NCI-H2196 (cell line): ENCODE data around the gene DOCK9.

ENCODE experiments used
- DNase-seq: peaks from one replicate; lab custom pipeline; 2025; ENCODE audit not compliant: unreplicated experiment; lab: John Stamatoyannopoulos, UW

DOCK9 gene

GRCh38 chr13:98976338-98976737 lies 1.5 kb downstream of the DOCK9 start:
- DNase-seq = no peak

GRCh38 chr13:98975822-98976261 lies 2.0 kb downstream of the DOCK9 start:
- no peak for DNase-seq

- no peak for DNase-seq
Observed at GRCh38 chr13:98974053-98974452, 3.8 kb downstream of the DOCK9 start.

GRCh38 chr13:98972627-98973026 lies 5.2 kb downstream of the DOCK9 start:
- DNase-seq = no peak

- no peak for DNase-seq
Observed at GRCh38 chr13:98972059-98972458, 5.8 kb downstream of the DOCK9 start.

- no peak for DNase-seq
Observed at GRCh38 chr13:98970330-98970729, 7.5 kb downstream of the DOCK9 start.

- DNase-seq = no peak
Observed at GRCh38 chr13:98967491-98967890, 10.4 kb downstream of the DOCK9 start.

GRCh38 chr13:98966019-98966418 lies 11.8 kb downstream of the DOCK9 start:
- no peak for DNase-seq

GRCh38 chr13:98965325-98965724 lies 12.5 kb downstream of the DOCK9 start:
- DNase-seq = no peak

GRCh38 chr13:98963917-98964316 lies 13.9 kb downstream of the DOCK9 start:
- DNase-seq = no peak

- no peak for DNase-seq
Observed at GRCh38 chr13:98962901-98963590, 14.8 kb downstream of the DOCK9 start.

- DNase-seq = no peak
Observed at GRCh38 chr13:98961503-98962105, 16.3 kb downstream of the DOCK9 start.

- DNase-seq = no peak
Observed at GRCh38 chr13:98960606-98961502, 17.0 kb downstream of the DOCK9 start.

- DNase-seq = no peak
Observed at GRCh38 chr13:98959786-98960605, 17.9 kb downstream of the DOCK9 start.

- DNase-seq = no peak
Observed at GRCh38 chr13:98959291-98959690, 18.6 kb downstream of the DOCK9 start.

GRCh38 chr13:98958443-98958794 lies 19.4 kb downstream of the DOCK9 start:
- no peak for DNase-seq

- DNase-seq = no peak
Observed at GRCh38 chr13:98957731-98958442, 20.0 kb downstream of the DOCK9 start.

- DNase-seq = no peak
Observed at GRCh38 chr13:98955336-98955735, 22.5 kb downstream of the DOCK9 start.

- no peak for DNase-seq
Observed at GRCh38 chr13:98954313-98954712, 23.6 kb downstream of the DOCK9 start.

- no peak for DNase-seq
Observed at GRCh38 chr13:98951266-98951665, 26.6 kb downstream of the DOCK9 start.
